ENCODE measurements around the gene GCC1.

DNA sequence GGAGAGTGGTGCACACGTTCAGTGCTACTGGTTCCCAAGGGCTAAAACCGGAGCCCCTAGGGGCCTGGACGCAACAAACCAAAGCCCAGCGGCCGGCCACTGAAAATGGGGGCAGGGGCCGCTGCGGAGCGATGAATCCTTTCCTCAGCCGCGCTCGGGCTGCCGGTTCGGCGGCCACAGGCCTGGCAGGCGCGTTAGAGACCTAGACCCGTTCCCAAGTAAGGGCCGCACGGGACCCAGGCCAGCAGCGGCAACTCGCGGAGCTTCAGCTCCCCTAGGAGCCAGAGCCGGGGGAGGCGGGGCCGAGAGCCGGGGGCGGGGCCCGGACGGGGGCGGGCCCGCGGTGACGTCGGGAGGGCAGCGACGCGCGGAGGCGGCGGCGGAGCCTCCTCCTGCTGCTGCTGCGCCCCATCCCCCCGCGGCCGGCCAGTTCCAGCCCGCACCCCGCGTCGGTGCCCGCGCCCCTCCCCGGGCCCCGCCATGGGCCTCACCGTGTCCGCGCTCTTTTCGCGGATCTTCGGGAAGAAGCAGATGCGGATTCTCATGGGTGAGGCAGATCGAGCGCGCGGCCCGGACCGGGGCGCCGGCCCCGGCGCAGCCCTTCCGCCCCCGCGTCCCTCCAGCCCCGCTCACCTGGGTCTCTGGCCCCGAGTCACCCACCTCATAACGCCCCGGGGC is 2.8 kb upstream of the GCC1 start, which contains the start of gene ARF5:
- TF ChIP-seq, protein P1, sequence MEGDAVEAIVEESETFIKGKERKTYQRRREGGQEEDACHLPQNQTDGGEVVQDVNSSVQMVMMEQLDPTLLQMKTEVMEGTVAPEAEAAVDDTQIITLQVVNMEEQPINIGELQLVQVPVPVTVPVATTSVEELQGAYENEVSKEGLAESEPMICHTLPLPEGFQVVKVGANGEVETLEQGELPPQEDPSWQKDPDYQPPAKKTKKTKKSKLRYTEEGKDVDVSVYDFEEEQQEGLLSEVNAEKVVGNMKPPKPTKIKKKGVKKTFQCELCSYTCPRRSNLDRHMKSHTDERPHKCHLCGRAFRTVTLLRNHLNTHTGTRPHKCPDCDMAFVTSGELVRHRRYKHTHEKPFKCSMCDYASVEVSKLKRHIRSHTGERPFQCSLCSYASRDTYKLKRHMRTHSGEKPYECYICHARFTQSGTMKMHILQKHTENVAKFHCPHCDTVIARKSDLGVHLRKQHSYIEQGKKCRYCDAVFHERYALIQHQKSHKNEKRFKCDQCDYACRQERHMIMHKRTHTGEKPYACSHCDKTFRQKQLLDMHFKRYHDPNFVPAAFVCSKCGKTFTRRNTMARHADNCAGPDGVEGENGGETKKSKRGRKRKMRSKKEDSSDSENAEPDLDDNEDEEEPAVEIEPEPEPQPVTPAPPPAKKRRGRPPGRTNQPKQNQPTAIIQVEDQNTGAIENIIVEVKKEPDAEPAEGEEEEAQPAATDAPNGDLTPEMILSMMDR (IDR thresholded peaks at IDR 0.05): peak in 2 of 6 experiments; percentile 9
- TF ChIP-seq POLR2A (IDR thresholded peaks at IDR 0.05): peak; percentile 41 to 78

All from adrenal gland (tissue), 5 donors.